Mononuclear cell (primary cell): ENCODE results near the gene ANP32B. TPM values are rescaled to one million over a fixed set of nuclear protein-coding genes. Genes with fewer than 3 reads are reported as not detected.
"Not testable (repeated sequence)": the region's sequence is repeated elsewhere in the genome, so short reads cannot be mapped to it uniquely, and the experiment has no call there.

Experiments used
- H3K27me3 ChIP-seq: 2 replicates; pipeline ENCODE4 v1.6.0; 2011; ENCODE audit warnings: low read length, control low read depth; ENCODE audit not compliant: insufficient read depth
- H3K4me1 ChIP-seq: 2 replicates; pipeline ENCODE4 v1.5.1; 2011; ENCODE audit warnings: mild to moderate bottlenecking, low read length, control low read depth; ENCODE audit not compliant: insufficient read depth
- H3K4me3 ChIP-seq: 2 replicates; pipeline ENCODE4 v1.5.1; 2011; ENCODE audit warnings: mild to moderate bottlenecking, low read length, moderate library complexity
- H3K9me3 ChIP-seq: 2 replicates; pipeline ENCODE4 v1.5.1; 2011; ENCODE audit warnings: low read depth, mild to moderate bottlenecking, control low read depth, low read length
- total RNA-seq: library from RNA; depleted of rRNA; stranded (reverse); fragments of >200 nt; gene quantifications from one replicate; pipeline ENCODE4 v1.2.3, GENCODE V29; 2012

Gene ANP32B
- 28.1 TPM for total RNA-seq

- no peaks in the 10 kb centered on the region for H3K9me3 ChIP-seq
- H3K27me3 ChIP-seq: no peaks in the 10 kb centered on the region
- peak within 1 kb of the TSS; percentile 86 for H3K4me3 ChIP-seq
- peaks cover 29% of the 10 kb centered on the region for H3K4me1 ChIP-seq
Measured at GRCh38 chr9:97982683-97983588, at the start of gene ANP32B. ANP32B (plus strand) TSS chr9:97983341; CDS start chr9:97983556, 215 bp downstream.

- peaks cover 16% of the 10 kb centered on the region for H3K4me1 ChIP-seq
Measured at GRCh38 chr9:97934321-97935115, 48.6 kb upstream of the ANP32B start.

GRCh38 chr9:97935276-97935675, 47.9 kb upstream of the ANP32B start:
- Histone ChIP-seq H3K27me3 (no peaks in the 10 kb centered on the region), H3K4me1 (peaks cover 16% of the 10 kb centered on the region), H3K4me3 (no peak overlapping the region), H3K9me3 (no peaks in the 10 kb centered on the region)

More at GRCh38 chr9:97934321-97935115, 48.6 kb upstream of the ANP32B start:
- no peaks in the 10 kb centered on the region for H3K9me3 ChIP-seq
- H3K27me3 ChIP-seq: no peaks in the 10 kb centered on the region
- H3K4me3 ChIP-seq: no peak overlapping the region

GRCh38 chr9:97936998-97937397, 46.1 kb upstream of the ANP32B start:
- Histone ChIP-seq H3K9me3 (no peaks in the 10 kb centered on the region), H3K27me3 (no peaks in the 10 kb centered on the region), H3K4me3 (no peak overlapping the region), H3K4me1 (peaks cover 7% of the 10 kb centered on the region)

- no peaks in the 10 kb centered on the region for H3K9me3 ChIP-seq
- H3K4me3 ChIP-seq: no peak within 1 kb of the TSS
- H3K27me3 ChIP-seq: no peaks in the 10 kb centered on the region
- peaks cover 7% of the 10 kb centered on the region for H3K4me1 ChIP-seq
Measured at GRCh38 chr9:97938081-97938644, 45.0 kb upstream of the ANP32B start, which contains the start of gene HEMGN. HEMGN (minus strand) TSS chr9:97938172; CDS start chr9:97938136, 36 bp downstream.

- H3K27me3 ChIP-seq: no peaks in the 10 kb centered on the region
- peaks cover 7% of the 10 kb centered on the region for H3K4me1 ChIP-seq
- no peak overlapping the region for H3K4me3 ChIP-seq
- H3K9me3 ChIP-seq: no peaks in the 10 kb centered on the region
Measured at GRCh38 chr9:97940233-97940632, 42.9 kb upstream of the ANP32B start.

- H3K4me3 ChIP-seq: no peak overlapping the region
- no peaks in the 10 kb centered on the region for H3K27me3 ChIP-seq
- peaks cover 7% of the 10 kb centered on the region for H3K4me1 ChIP-seq
- no peaks in the 10 kb centered on the region for H3K9me3 ChIP-seq
Measured at GRCh38 chr9:97940741-97941140, 42.4 kb upstream of the ANP32B start.

- no peak overlapping the region for H3K4me3 ChIP-seq
- H3K27me3 ChIP-seq: no peaks in the 10 kb centered on the region
- H3K4me1 ChIP-seq: peaks cover 7% of the 10 kb centered on the region
- no peaks in the 10 kb centered on the region for H3K9me3 ChIP-seq
Measured at GRCh38 chr9:97941323-97941722, 41.8 kb upstream of the ANP32B start.

GRCh38 chr9:97943308-97943855, 39.8 kb upstream of the ANP32B start:
- H3K4me3 ChIP-seq: no peak overlapping the region
- H3K27me3 ChIP-seq: no peaks in the 10 kb centered on the region
- H3K9me3 ChIP-seq: no peaks in the 10 kb centered on the region
- peaks cover under 1% of the 10 kb centered on the region for H3K4me1 ChIP-seq

GRCh38 chr9:97944612-97945011, 38.5 kb upstream of the ANP32B start:
- Histone ChIP-seq H3K4me3 (no peak overlapping the region), H3K4me1 (no peaks in the 10 kb centered on the region), H3K9me3 (no peaks in the 10 kb centered on the region), H3K27me3 (no peaks in the 10 kb centered on the region)

GRCh38 chr9:97945470-97945869, 37.7 kb upstream of the ANP32B start:
- not testable (repeated sequence) for H3K27me3 ChIP-seq, H3K9me3 ChIP-seq, H3K4me1 ChIP-seq, H3K4me3 ChIP-seq

- H3K4me3 ChIP-seq, H3K9me3 ChIP-seq, H3K27me3 ChIP-seq, H3K4me1 ChIP-seq: not testable (repeated sequence)
Measured at GRCh38 chr9:97947094-97947493, 36.0 kb upstream of the ANP32B start.

- not testable (repeated sequence) for H3K4me3 ChIP-seq, H3K27me3 ChIP-seq, H3K9me3 ChIP-seq, H3K4me1 ChIP-seq
Measured at GRCh38 chr9:97950873-97951272, 32.3 kb upstream of the ANP32B start.

GRCh38 chr9:97954550-97954989, 28.6 kb upstream of the ANP32B start:
- no peaks in the 10 kb centered on the region for H3K9me3 ChIP-seq
- no peaks in the 10 kb centered on the region for H3K4me1 ChIP-seq
- H3K27me3 ChIP-seq: no peaks in the 10 kb centered on the region
- no peak overlapping the region for H3K4me3 ChIP-seq

- no peaks in the 10 kb centered on the region for H3K9me3 ChIP-seq
- no peaks in the 10 kb centered on the region for H3K4me1 ChIP-seq
- no peak overlapping the region for H3K4me3 ChIP-seq
- no peaks in the 10 kb centered on the region for H3K27me3 ChIP-seq
Measured at GRCh38 chr9:97956331-97956730, 26.8 kb upstream of the ANP32B start.
